GM19240 (cell line): ENCODE data around the gene ONECUT2.

Experiments used
- DNase-seq: peaks from one replicate; pipeline ENCODE4 v3.0.0; 2011; ENCODE audit warnings: low spot score; ENCODE audit not compliant: insufficient read length

ONECUT2 gene

GRCh38 chr18:57431002-57431382 lies 4.2 kb upstream of the ONECUT2 start:
- no peak for DNase-seq

DNA sequence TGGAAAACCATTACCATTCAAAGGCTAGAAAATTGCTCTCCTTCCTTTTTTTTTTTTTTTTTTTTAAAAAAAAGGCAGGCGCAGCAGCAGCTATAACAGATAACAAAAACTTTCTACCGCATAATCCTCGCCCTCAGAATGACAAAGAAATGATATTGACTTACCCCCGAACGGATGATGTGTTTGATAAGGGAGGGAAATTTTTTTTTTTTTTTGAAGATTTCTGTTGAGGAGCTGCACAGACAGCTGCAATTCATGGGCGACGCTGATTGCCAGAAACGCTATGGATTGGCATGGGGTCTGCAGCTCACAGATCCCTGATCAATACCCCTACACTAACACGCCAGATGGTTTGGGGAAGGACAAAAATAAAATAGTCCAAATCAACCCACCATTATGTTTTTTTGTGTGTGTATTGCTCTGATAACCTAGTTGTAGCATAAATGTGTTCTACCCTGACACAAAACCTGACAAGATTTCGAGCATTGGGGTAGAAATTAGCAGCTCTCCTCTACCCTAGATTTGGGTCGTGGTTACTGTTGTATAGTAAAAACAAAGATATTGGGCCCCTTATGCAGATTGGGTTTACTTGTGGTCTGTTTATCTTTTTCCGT lies 3.6 kb upstream of the ONECUT2 start:
- DNase-seq, result no peak

GRCh38 chr18:57432140-57432539 lies 3.0 kb upstream of the ONECUT2 start:
- no peak for DNase-seq

- no peak for DNase-seq
Observed at GRCh38 chr18:57432751-57433400, 2.3 kb upstream of the ONECUT2 start.

GRCh38 chr18:57433482-57433881 lies 1.7 kb upstream of the ONECUT2 start:
- DNase-seq, result no peak

- no peak for DNase-seq
Observed at GRCh38 chr18:57433934-57434535, 1.1 kb upstream of the ONECUT2 start.

- DNase-seq, result no peak
Observed at GRCh38 chr18:57435846-57436190, 644 bp downstream of the ONECUT2 start.

GRCh38 chr18:57436191-57436964 lies 1.2 kb downstream of the ONECUT2 start:
- DNase-seq, result no peak

GRCh38 chr18:57436965-57437333 lies 1.8 kb downstream of the ONECUT2 start:
- DNase-seq, result no peak

DNA sequence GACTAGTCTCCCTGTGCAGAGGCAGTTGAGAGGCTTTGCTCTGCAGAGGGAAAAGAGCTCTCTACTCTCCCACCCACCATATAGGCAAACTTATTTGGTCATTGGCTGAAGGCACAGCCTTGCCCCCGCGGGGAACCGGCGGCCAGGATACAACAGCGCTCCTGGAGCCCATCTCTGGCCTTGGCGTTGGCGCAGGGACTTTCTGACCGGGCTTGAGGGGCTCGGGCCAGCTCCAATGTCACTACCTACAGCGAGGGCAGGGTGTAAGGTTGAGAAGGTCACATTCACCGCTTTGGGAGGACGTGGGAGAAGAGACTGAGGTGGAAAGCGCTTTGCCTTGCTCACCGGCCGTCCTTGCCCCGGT lies 2.2 kb downstream of the ONECUT2 start:
- no peak for DNase-seq

DNA sequence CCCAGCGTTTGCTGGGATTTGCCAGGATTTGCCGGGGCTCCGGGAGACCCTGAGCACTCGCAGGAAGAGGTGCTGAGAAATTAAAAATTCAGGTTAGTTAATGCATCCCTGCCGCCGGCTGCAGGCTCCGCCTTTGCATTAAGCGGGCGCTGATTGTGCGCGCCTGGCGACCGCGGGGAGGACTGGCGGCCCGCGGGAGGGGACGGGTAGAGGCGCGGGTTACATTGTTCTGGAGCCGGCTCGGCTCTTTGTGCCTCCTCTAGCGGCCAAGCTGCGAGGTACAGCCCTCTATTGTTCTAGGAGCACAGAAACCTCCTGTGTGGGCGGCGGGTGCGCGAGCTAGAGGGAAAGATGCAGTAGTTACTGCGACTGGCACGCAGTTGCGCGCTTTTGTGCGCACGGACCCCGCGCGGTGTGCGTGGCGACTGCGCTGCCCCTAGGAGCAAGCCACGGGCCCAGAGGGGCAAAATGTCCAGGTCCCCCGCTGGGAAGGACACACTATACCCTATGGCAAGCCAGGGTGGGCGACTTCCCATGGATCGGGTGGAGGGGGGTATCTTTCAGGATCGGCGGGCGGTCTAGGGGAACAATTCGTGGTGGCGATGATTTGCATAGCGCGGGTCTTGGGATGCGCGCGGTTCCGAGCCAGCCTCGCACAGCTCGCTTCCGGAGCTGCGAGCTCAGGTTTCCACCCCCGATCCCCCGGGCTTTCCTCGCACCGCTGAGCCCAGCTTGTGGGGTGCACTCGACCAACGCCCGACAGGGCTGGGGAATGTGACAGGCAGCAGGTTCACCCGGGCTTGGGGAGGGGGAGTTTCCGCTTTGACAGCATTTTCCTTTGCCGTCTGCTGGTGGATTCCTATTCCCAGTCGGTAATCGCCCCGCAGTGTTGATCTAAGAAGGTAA lies 2.8 kb downstream of the ONECUT2 start:
- no peak for DNase-seq

DNA sequence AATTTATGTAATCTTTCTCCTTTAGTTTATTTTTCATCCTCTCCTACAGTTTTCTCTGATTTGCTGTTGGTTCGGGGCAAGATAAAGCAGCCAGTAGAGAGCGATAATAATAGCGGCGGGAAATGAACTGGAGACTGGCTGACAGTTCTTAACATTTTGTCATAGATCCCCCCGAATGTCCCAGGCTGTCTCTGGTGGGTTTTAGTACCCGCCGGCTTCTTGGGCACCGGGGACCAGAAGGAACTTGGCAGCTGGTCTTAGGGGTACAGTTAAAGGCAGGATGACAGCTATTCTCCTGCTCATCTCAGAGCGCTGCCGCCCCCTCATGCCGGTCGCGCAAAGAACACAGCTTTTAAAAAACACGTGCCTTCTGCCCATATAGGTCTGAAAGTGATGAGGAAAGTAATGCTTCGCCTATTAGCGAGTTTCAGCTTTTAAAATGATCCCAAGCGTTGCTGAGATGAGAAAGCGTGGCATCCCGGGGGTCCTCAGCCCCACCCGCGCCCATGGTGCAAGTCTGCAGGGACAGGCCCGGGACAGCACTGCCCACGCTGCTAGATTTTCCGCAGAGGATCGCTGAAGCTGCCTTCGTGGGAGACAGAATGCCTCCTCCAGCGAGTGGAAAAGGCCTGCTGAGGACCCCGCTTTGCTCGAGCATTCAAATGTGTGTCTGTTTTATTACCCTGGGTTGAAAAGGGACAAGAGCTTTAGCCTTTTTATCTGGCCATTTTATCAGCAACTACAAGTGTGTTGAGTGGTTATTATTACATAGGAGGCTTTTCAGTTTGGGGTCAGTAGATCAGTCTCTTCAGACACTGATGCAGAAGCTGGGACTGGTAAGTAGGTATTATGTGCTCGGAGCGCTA lies 3.8 kb downstream of the ONECUT2 start:
- DNase-seq, result no peak

DNA sequence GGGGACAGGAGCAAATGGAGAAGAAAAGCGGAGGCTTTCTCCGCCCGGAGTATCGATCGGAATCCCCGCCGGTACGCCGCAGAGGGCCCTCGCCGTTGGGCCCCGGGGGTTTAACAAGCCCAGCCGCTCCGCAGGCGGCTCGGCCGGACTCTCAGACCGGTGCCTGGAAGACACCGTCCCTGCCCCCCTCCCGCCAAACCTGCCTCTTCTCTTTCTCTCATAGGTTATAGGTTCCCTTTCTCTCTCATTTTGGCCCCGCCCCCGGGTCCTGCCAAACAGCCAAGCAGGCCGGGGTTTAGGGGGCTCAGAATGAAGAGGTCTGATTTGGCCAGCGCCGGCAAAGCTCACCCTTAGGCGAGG lies 4.4 kb downstream of the ONECUT2 start:
- no peak for DNase-seq

DNA sequence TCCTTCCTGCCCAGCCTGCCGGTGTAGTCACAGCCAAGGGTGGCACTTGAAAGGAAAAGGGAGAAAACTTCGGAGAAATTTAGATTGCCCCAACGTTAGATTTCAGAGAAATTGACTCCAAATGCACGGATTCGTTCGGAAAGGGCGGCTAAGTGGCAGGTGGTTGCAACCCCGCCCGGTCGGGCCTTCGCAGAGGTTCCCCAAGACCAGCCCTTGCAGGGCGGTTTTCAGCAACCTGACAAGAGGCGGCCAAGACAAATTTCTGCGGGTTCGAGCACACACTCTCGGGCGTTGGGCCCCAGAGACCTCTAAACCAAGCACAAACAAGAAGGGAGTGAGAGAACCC lies 4.8 kb downstream of the ONECUT2 start:
- no peak for DNase-seq

GRCh38 chr18:57440331-57441070 lies 5.3 kb downstream of the ONECUT2 start:
- DNase-seq, result no peak

DNA sequence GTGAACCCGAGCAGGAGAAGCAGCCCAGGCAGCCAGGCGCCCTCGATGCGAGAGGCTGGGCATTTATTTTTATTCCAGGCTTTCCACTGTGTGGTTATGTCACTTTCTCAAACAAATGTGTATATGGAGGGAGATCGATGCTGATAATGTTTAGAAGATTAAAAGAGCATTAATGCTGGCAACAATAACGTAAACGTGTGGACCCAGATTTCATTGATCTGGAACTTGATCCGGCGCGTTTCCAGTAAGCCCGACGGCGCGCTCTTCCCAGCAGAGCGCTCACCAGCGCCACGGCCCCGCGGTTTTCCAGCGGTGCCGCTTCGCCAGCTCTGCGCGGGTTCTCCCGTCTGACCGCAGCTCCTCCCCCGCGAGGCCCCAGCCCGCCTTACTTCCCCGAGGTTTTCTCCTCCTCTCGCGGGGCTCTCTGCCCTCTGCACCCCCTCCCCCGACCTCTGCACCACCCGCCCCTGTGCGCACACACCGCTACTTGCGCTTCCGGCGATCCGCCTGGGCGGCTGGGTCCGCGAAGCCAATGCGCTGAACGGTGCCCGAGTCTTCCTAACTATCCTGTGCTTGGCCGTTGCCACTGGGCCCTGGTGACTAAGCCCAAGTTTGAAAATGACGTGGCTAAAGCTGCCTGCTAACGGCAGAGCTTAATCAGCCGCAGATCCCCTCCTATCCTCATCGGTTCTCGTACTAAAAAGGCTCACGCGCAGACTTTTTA lies 6.1 kb downstream of the ONECUT2 start:
- no peak for DNase-seq

DNA sequence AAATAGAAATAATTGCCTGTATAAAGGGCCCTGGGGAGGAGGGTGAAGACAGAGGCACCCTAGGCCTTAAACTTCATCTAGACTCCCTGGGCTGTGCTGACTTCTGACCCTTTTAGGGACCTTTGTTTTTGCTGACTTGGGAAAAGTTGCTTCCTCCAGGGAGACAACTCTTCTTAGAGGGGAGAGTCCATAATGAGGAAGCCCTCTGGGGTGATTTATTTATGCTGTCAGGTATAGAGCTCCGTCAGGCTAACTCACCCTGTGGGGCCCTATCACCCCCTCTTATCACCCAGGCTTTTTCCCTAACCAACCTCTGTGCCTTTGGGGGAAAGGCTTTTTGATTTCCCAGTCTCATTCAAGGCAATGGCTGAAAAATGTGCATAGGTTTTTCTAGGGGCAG lies 8.1 kb downstream of the ONECUT2 start:
- no peak for DNase-seq

- DNase-seq, result no peak
Observed at GRCh38 chr18:57443702-57444101, 8.5 kb downstream of the ONECUT2 start.

GRCh38 chr18:57444301-57444759 lies 9.2 kb downstream of the ONECUT2 start:
- DNase-seq, result no peak
